ENCODE results near the gene GABPB2.

The GABPB2 gene

DNA sequence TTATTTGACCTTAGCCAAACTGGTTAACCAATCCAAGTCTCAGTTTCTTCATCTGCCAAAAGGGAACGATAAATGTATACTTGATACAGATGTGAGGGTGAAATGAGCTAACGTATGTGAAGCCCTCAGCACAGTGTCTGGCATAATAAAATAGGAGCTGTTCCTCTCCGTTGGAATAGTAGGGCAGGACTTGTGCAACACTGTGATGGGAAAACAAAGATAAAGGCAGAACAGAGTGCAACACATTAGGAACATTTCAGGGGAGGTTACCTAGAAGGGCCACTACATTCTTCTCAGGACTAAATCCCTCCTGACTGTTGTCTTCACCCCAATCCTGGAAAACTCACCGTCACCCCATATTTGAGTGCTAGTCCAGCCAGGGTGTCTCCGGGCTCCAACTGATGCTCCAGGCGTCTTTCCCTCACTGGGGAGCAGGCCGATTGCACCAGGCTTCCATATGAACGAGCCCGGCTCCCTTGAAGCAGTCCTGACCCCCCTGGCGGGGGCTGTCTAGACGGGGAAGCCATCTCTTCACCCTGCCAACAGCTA is 94.2 kb downstream of the GABPB2 start:
- no peak for DNase-seq (ENCODE audit: low spot score)

DNA sequence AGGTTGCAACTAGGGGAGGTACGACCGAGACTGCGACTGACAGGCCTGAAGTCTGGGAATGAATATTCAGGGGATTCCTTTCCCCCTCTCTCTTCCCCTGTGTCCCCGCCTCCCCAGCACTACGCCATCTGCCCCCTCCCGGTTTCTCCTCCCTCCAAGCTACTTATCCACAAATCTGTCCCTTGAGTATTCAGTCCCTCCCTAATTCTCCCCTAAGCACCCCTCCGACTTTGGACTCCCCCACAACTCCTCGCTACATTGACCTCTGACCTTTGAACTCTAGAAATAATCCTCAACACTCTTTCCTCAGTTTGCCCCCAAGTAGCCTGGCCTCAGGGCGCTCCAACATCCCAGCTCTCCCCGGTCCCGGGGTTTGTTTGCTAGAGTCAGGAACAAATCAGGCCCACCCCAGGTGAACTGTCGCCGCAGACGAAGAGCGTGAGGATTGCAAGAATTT is 94.7 kb downstream of the GABPB2 start:
- TF ChIP-seq, protein P1, sequence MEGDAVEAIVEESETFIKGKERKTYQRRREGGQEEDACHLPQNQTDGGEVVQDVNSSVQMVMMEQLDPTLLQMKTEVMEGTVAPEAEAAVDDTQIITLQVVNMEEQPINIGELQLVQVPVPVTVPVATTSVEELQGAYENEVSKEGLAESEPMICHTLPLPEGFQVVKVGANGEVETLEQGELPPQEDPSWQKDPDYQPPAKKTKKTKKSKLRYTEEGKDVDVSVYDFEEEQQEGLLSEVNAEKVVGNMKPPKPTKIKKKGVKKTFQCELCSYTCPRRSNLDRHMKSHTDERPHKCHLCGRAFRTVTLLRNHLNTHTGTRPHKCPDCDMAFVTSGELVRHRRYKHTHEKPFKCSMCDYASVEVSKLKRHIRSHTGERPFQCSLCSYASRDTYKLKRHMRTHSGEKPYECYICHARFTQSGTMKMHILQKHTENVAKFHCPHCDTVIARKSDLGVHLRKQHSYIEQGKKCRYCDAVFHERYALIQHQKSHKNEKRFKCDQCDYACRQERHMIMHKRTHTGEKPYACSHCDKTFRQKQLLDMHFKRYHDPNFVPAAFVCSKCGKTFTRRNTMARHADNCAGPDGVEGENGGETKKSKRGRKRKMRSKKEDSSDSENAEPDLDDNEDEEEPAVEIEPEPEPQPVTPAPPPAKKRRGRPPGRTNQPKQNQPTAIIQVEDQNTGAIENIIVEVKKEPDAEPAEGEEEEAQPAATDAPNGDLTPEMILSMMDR (IDR thresholded peaks at IDR 0.05; ENCODE audit: extremely low read depth, missing control alignments), result no peak
- no peak for DNase-seq (ENCODE audit: low spot score)

More for the DNA sequence above, 94.2 kb downstream of the GABPB2 start:
- TF ChIP-seq, protein P1 (IDR thresholded peaks at IDR 0.05; ENCODE audit: extremely low read depth, missing control alignments), result no peak

DNA sequence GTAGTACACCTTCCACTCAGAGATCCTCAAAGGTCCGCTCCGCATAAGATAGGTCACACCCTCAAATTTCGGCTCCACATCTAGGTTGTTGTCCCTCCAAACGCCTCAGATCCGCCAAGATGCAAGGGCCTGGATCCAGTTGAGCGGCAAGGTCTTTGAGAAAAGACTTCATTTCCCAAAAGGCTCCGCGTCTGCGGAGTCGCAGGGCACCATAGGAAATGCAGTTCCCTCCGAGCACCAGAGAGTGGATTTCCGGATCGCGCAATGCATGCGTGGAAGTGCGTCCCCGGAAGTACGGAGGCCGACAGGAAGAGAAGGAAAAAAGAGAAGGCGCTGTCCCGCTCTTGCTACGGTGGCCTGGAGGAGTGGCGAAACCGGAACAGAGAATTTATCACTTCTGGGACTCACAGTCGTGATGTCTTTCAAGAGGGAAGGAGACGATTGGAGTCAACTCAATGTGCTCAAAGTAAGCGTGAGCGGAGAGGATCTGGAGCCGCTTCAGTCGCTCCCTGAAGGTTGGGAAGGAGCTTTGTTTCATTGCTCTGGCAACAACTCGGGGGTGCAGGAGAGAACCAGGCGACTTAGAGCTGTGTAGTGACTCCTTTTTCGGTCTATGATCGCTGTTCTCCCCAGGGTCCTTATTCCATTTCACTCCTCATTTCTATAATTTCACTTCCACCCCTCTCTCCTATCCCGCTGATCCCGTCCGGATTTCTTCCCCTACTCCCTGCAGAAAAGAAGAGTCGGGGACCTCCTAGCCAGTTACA is 95.4 kb downstream of the GABPB2 start, which contains the start of the genes LYSMD1 and SCNM1:
TSS of gene LYSMD1 (minus strand) at position 165 of the 767 bp plus-strand sequence. CDS start 644 bp downstream, outside the sequence.
TSS of gene SCNM1 (plus strand) at position 407 of the 767 bp plus-strand sequence. CDS start at position 416, 9 bp downstream.
- TF ChIP-seq, protein P1 (IDR thresholded peaks at IDR 0.05; ENCODE audit: extremely low read depth, missing control alignments), result no peak

DNA sequence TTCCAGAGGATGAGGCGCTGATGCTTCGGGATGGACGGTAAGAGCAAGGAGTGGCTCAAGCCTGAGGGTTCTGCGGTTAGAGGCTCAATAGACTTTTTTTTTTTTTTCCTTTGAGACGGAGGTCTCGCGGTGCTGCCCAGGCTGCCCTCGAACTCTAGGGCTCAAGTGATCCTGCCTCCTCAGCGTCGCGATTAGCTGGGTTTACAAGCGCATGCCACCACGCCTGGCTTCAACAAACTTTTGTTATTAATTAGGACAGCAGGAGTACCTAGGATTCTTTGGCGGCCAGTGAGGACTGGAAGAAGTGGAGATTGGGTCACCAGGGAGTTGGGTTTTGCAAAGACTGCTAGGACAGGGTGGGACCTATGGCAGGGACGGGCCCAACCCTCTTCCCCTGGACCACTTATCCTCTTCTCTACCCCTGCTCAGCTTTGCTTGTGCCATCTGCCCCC is 96.0 kb downstream of the GABPB2 start:
- TF ChIP-seq, protein P1 (IDR thresholded peaks at IDR 0.05; ENCODE audit: extremely low read depth, missing control alignments), result no peak
- no peak for DNase-seq (ENCODE audit: low spot score)

More for the DNA sequence above, 95.4 kb downstream of the GABPB2 start, which contains the start of the genes LYSMD1 and SCNM1:
- peak; percentile 91 for DNase-seq (ENCODE audit: low spot score)

DNA sequence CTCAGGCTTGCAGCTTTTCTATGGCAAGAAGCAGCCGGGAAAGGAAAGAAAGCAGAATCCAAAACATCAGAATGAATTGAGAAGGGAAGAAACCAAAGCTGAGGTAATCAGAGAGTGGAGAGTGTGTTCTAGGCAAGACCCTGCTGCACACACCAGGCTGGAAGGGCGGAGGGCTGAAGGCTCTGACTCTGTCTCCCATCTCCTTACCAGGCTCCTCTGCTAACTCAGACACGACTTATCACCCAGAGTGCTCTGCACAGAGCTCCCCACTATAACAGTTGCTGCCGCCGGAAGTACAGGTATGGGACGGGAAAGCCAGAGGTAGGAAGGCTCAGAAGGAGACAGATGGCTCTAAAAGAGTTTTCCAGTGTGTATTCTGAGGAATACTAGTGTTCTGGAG is 96.6 kb downstream of the GABPB2 start:
- TF ChIP-seq, protein P1 (IDR thresholded peaks at IDR 0.05; ENCODE audit: extremely low read depth, missing control alignments), result no peak
- DNase-seq (ENCODE audit: low spot score), result no peak

DNA sequence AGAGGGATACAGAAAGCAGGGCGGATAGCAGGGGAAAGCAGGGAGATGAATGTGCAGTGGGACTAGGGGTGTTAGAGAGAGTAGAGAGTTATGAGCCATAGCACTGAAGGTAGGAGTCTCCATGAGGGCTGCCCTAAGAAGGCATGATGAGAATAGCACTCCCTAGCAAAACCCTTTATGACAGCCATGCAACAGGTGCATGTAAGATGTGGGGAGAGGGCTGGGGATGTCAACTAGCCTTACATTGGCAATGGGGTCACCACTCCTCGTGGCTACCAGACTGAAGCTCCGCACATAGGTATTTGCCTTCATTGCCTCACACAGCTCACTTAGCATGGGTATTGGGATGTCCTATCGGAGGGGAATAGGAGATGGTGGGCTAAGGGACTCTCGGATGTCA is 100.6 kb downstream of the GABPB2 start:
- DNase-seq (ENCODE audit: low spot score), result no peak
- TF ChIP-seq, protein P1 (IDR thresholded peaks at IDR 0.05; ENCODE audit: extremely low read depth, missing control alignments), result no peak
